ENCODE data around the gene NHLRC1. TPM values are rescaled to one million over a fixed set of nuclear protein-coding genes. Genes with fewer than 3 reads are reported as not detected.
A peak's percentile ranks its signal among the peaks of the same experiment; 100 is the strongest.

NHLRC1 gene
- total and polyA plus RNA-seq, 9 of the 15 experiments (the other 6 are each of a cell fraction or from before 2014, with no cell fraction given) = not detected

DNA sequence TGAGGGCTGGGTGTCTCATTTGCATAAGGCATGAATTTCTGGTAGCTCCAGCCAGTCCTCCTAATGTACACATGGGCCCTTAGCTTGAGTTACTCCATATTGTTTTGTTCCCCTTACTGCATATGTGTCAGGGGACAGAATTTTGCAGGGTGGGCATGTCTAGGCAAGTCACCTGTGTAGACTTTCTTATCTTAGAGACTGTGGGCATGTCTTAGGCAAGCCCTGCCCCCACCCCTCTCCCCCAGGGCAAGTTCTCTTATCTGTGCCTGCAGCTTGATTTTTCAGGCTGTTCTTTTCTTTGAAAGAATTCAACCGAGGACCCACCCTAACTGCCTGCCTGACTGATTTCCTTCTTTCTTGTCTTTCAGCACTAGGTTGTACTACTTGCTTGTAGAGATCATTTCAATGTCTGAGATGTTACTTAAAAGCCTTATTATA lies 32.1 kb downstream of the NHLRC1 start (continued):
- no peak for TF ChIP-seq ZNF316 (IDR thresholded peaks at IDR 0.05)
- peak; percentile 65; the same call in 1 of the 2 replicates for TF ChIP-seq MEF2D (tag; conservative IDR thresholded peaks at IDR 0.05; ENCODE audit: low read depth)
- TF ChIP-seq ZNF253 (CRISPR knock-in tag; conservative IDR thresholded peaks at IDR 0.05) = no peak
- TF ChIP-seq CBX8 (IDR thresholded peaks at IDR 0.05; ENCODE audit: borderline replicate concordance, extremely low read depth, low read depth, low read length, poor library complexity, severe bottlenecking) = no peak
- TF ChIP-seq BDP1 (IDR thresholded peaks at IDR 0.05; ENCODE audit: insufficient read depth, insufficient read length) = no peak
- no peak for TF ChIP-seq POLR3G (IDR thresholded peaks at IDR 0.05; ENCODE audit: extremely low read depth, insufficient read length, insufficient replicate concordance)
- TF ChIP-seq, protein P1, sequence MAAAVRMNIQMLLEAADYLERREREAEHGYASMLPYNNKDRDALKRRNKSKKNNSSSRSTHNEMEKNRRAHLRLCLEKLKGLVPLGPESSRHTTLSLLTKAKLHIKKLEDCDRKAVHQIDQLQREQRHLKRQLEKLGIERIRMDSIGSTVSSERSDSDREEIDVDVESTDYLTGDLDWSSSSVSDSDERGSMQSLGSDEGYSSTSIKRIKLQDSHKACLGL (CRISPR knock-in tag; IDR thresholded peaks at IDR 0.05; ENCODE audit: borderline replicate concordance, poor library complexity, severe bottlenecking) = no peak
- peak; percentile 6; the same call in 1 of the 2 replicates for TF ChIP-seq KLF16 (IDR thresholded peaks at IDR 0.05)
- TF ChIP-seq SOX6 (IDR thresholded peaks at IDR 0.05) = peak; percentile 48; the same call in 1 of the 2 replicates
- peak in 1 of 2 experiments; percentile 99; a peak in 2 of 3 replicates for TF ChIP-seq CBX3 (IDR thresholded peaks at IDR 0.05; ENCODE audit: borderline replicate concordance in 1 of 2, low read length in 2 of 2)
- TF ChIP-seq, protein P2, sequence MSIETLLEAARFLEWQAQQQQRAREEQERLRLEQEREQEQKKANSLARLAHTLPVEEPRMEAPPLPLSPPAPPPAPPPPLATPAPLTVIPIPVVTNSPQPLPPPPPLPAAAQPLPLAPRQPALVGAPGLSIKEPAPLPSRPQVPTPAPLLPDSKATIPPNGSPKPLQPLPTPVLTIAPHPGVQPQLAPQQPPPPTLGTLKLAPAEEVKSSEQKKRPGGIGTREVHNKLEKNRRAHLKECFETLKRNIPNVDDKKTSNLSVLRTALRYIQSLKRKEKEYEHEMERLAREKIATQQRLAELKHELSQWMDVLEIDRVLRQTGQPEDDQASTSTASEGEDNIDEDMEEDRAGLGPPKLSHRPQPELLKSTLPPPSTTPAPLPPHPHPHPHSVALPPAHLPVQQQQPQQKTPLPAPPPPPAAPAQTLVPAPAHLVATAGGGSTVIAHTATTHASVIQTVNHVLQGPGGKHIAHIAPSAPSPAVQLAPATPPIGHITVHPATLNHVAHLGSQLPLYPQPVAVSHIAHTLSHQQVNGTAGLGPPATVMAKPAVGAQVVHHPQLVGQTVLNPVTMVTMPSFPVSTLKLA (conservative IDR thresholded peaks at IDR 0.05) = 0 out of 4 replicates have a peak, but pooled peaks of 1 of the 2 experiments have one; percentile 29
- TF ChIP-seq, protein P3, sequence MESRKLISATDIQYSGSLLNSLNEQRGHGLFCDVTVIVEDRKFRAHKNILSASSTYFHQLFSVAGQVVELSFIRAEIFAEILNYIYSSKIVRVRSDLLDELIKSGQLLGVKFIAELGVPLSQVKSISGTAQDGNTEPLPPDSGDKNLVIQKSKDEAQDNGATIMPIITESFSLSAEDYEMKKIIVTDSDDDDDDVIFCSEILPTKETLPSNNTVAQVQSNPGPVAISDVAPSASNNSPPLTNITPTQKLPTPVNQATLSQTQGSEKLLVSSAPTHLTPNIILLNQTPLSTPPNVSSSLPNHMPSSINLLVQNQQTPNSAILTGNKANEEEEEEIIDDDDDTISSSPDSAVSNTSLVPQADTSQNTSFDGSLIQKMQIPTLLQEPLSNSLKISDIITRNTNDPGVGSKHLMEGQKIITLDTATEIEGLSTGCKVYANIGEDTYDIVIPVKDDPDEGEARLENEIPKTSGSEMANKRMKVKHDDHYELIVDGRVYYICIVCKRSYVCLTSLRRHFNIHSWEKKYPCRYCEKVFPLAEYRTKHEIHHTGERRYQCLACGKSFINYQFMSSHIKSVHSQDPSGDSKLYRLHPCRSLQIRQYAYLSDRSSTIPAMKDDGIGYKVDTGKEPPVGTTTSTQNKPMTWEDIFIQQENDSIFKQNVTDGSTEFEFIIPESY (CRISPR knock-in tag; IDR thresholded peaks at IDR 0.05) = 0 out of 2 replicates have a peak, but pooled peaks have one; percentile 20
- peak; percentile 48; the same call in 1 of the 2 replicates for TF ChIP-seq ZNF24 (IDR thresholded peaks at IDR 0.05)
- no peak for TF ChIP-seq MIER1 (IDR thresholded peaks at IDR 0.05; ENCODE audit: low read depth)
- TF ChIP-seq ELF1 (tag; IDR thresholded peaks at IDR 0.05) = no peak
- TF ChIP-seq TFAM (CRISPR knock-in tag; conservative IDR thresholded peaks at IDR 0.05) = no peak
- no peak for TF ChIP-seq ZNF586 (CRISPR knock-in tag; conservative IDR thresholded peaks at IDR 0.05)
- TF ChIP-seq CCAR2 (IDR thresholded peaks at IDR 0.05; ENCODE audit: low read depth, low read length) = no peak
- peak; percentile 58; the same call in 1 of the 2 replicates for TF ChIP-seq PHB2 (IDR thresholded peaks at IDR 0.05; ENCODE audit: low read depth)
- TF ChIP-seq PHF8 (IDR thresholded peaks at IDR 0.05; ENCODE audit: borderline replicate concordance, low read length) = no peak
- no peak for TF ChIP-seq CTBP1 (IDR thresholded peaks at IDR 0.05; ENCODE audit: borderline replicate concordance)
- peak; percentile 53 for TF ChIP-seq STAT5A (IDR thresholded peaks at IDR 0.05; ENCODE audit: borderline replicate concordance, low read length)
- no peak for TF ChIP-seq ATF1 (CRISPR knock-in tag; IDR thresholded peaks at IDR 0.05)
- 0 out of 2 replicates have a peak, but pooled peaks have one; percentile 20 for TF ChIP-seq ATF1 (tag; IDR thresholded peaks at IDR 0.05)
- no peak for TF ChIP-seq ZNF263 (CRISPR knock-in tag; IDR thresholded peaks at IDR 0.05; ENCODE audit: borderline replicate concordance)
- peak; percentile 92 for TF ChIP-seq CBFA2T3 (IDR thresholded peaks at IDR 0.05)
- no peak for TF ChIP-seq KAT2B (IDR thresholded peaks at IDR 0.05; ENCODE audit: low read depth, low read length)
- TF ChIP-seq GTF2E2 (tag; IDR thresholded peaks at IDR 0.05) = no peak

Data from K562 (cell line).